Stimulated activated CD4-positive, alpha-beta T cell treated with anti-CD3 and anti-CD28 coated beads, Interleukin-12 subunit alpha, Interleukin-12 subunit beta, amount 100 ng/mL, for 48 hours (primary cell): Measurements from ENCODE around the gene PTPA.
"Not testable (repeated sequence)": the region's sequence is repeated elsewhere in the genome, so short reads cannot be mapped to it uniquely, and the experiment has no call there.

Experiments used
- DNase-seq, 3 donors: peaks; one replicate each; pipeline ENCODE4 v3.0.0-alpha.2; 2020; ENCODE audit warnings: low read depth in 2 of 3, low spot score in 1 of 3

Gene PTPA

GRCh38 chr9:129108805-129109536 is 2.2 kb upstream of the PTPA start:
- DNase-seq, result no peak

GRCh38 chr9:129109537-129109903 is 1.7 kb upstream of the PTPA start:
- peak in 1 of 3 donors; percentile 21 for DNase-seq

- DNase-seq, result no peak
These were observed 1.1 kb upstream of the PTPA start for GRCh38 chr9:129109952-129110739.

- peak; percentile 7 to 18 (median 14) for DNase-seq
These were observed 425 bp downstream of the PTPA start for GRCh38 chr9:129111528-129112151.

GRCh38 chr9:129112526-129112925 is 1.3 kb downstream of the PTPA start:
- not testable (repeated sequence) for DNase-seq

GRCh38 chr9:129113645-129114304 is 2.6 kb downstream of the PTPA start:
- no peak for DNase-seq

GRCh38 chr9:129118799-129119198 is 7.6 kb downstream of the PTPA start:
- DNase-seq, result no peak

- DNase-seq, result no peak
These were observed 10.3 kb downstream of the PTPA start for GRCh38 chr9:129121483-129121882.

GRCh38 chr9:129122133-129122532 is 10.9 kb downstream of the PTPA start:
- DNase-seq, result no peak

- not testable (repeated sequence) for DNase-seq
These were observed 11.8 kb downstream of the PTPA start for GRCh38 chr9:129122976-129123375.

- no peak for DNase-seq
These were observed 13.4 kb downstream of the PTPA start for GRCh38 chr9:129124506-129125069.

- DNase-seq, result no peak
These were observed 14.3 kb downstream of the PTPA start for GRCh38 chr9:129125478-129125877.

GRCh38 chr9:129126749-129127618 is 15.8 kb downstream of the PTPA start:
- no peak for DNase-seq

GRCh38 chr9:129128689-129129088 is 17.5 kb downstream of the PTPA start:
- DNase-seq, result no peak

GRCh38 chr9:129130271-129130670 is 19.1 kb downstream of the PTPA start:
- DNase-seq, result not testable (repeated sequence)

- DNase-seq, result no peak
These were observed 19.6 kb downstream of the PTPA start for GRCh38 chr9:129130791-129131190.

- DNase-seq, result peak; percentile 74 to 87 (median 75)
These were observed 20.3 kb downstream of the PTPA start for GRCh38 chr9:129131300-129132145.

GRCh38 chr9:129133082-129133481 is 21.9 kb downstream of the PTPA start:
- no peak for DNase-seq

- DNase-seq, result no peak
These were observed 24.3 kb downstream of the PTPA start for GRCh38 chr9:129135476-129135875.
